Prostate gland (tissue), 2 donors: ENCODE measurements around the gene KANSL3.

Experiments
- POLR2A ChIP-seq: fragments of 450-650 bp; IDR thresholded peaks from one replicate; pipeline ENCODE4 v1.6.1; 2016; ENCODE audit warnings: antibody characterized with exemption, mild to moderate bottlenecking
- POLR2AphosphoS5 ChIP-seq: sonication (generic); formaldehyde crosslinking; IDR thresholded peaks from one replicate; pipeline ENCODE4 v1.6.1; 2017; ENCODE audit warnings: antibody characterized with exemption
- TF ChIP-seq, protein P1 (sequence below), 4 experiments: fragments of 200-600 bp in 2 of 4; fragments of 450-650 bp in 2 of 4; sonication (generic) in 2 of 4; IDR thresholded peaks; 1 replicate in 3 of 4; 2 replicates in 1 of 4; pipeline ENCODE4 v1.5.1; 2016 to 2019; ENCODE audit warnings: antibody characterized with exemption in 4 of 4, mild to moderate bottlenecking in 2 of 4, moderate library complexity in 2 of 4

DNA sequence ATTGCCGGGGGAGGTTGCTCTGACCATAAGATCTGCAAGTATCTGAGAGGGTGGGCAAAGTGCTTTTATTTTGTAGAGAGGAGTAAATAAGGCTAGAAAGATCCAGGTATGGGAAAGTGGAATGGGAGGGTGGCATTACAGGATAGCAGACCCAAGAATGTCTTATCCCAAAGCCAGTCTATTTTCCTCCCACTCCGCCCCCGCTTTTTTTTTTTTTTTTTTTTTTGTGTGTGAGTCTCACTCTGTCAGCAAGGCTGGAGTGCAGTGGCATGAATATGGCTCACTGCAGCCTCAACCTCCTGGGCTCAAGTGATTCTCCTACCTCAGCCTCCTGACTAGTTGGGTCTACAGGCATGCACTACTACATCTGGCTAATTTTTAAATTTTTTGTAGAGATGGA is 70.0 kb downstream of the KANSL3 start:
- TF ChIP-seq, protein P1, sequence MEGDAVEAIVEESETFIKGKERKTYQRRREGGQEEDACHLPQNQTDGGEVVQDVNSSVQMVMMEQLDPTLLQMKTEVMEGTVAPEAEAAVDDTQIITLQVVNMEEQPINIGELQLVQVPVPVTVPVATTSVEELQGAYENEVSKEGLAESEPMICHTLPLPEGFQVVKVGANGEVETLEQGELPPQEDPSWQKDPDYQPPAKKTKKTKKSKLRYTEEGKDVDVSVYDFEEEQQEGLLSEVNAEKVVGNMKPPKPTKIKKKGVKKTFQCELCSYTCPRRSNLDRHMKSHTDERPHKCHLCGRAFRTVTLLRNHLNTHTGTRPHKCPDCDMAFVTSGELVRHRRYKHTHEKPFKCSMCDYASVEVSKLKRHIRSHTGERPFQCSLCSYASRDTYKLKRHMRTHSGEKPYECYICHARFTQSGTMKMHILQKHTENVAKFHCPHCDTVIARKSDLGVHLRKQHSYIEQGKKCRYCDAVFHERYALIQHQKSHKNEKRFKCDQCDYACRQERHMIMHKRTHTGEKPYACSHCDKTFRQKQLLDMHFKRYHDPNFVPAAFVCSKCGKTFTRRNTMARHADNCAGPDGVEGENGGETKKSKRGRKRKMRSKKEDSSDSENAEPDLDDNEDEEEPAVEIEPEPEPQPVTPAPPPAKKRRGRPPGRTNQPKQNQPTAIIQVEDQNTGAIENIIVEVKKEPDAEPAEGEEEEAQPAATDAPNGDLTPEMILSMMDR (IDR thresholded peaks at IDR 0.05) = no peak
- TF ChIP-seq POLR2AphosphoS5 (no peak), POLR2A (no peak)
